ENCODE results near the gene FBF1.

DNA sequence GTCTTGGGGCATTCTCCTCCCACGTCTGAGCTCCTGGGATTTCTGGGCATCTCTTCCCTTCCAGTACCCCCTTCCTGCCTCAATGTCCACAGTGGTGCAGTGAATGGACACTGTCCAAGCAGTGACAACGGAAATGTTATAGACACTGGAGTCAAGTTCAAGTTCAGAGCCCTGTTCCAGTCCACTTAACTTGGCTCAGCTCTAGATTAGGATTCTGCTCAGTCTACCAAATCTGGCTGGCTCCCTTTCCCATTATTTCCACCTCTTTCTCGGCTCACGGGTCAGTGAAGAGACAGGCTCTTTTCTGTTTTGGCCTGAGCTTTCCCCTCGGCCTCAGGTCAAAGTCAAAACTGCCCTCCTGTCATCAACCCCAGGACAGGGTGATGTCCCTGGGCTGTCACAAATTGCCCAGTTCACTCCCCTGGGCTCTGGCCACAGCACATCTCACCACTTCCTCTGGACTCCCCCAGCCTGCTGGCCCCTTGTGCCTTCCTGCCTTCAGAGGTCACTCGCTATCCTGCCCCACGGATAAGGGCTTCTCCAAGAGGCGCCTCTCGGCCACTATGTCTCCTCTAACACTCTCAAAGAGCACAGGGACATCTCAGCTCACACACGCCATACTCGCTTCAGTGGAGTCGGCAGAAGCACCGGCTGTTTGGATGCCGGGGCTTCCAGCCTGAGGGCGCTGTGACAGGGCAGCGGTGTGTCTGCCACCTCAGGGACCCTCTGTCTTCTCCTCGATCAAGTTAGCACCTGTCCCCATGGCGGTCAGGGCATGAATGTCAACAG lies 18.5 kb downstream of the FBF1 start:
- TF ChIP-seq, protein P1, sequence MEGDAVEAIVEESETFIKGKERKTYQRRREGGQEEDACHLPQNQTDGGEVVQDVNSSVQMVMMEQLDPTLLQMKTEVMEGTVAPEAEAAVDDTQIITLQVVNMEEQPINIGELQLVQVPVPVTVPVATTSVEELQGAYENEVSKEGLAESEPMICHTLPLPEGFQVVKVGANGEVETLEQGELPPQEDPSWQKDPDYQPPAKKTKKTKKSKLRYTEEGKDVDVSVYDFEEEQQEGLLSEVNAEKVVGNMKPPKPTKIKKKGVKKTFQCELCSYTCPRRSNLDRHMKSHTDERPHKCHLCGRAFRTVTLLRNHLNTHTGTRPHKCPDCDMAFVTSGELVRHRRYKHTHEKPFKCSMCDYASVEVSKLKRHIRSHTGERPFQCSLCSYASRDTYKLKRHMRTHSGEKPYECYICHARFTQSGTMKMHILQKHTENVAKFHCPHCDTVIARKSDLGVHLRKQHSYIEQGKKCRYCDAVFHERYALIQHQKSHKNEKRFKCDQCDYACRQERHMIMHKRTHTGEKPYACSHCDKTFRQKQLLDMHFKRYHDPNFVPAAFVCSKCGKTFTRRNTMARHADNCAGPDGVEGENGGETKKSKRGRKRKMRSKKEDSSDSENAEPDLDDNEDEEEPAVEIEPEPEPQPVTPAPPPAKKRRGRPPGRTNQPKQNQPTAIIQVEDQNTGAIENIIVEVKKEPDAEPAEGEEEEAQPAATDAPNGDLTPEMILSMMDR (IDR thresholded peaks at IDR 0.05): no peak
- TF ChIP-seq POLR2A (IDR thresholded peaks at IDR 0.05): no peak

Data from adrenal gland (tissue), 5 donors.